CD4-positive, alpha-beta T cell (primary cell): ENCODE results near the gene GNA12. TPM values are rescaled to one million over a fixed set of nuclear protein-coding genes. Genes with fewer than 3 reads are reported as not detected.

Source experiments
- ATAC-seq: fragments of 200-7000 bp; cut with Tn5 transposase; one replicate; pipeline ENCODE4 v1.10.0; 2022; ENCODE audit warnings: mild to moderate bottlenecking; ENCODE audit not compliant: poor library complexity
- CTCF ChIA-PET: fragments of 350-600 bp; sonication (Branson Sonifier 250); formaldehyde crosslinking; loops from one replicate; lab custom pipeline; 2021; ENCODE audit warnings: antibody characterized with exemption, inconsistent platforms; lab: Charles Lee
- POLR2A ChIA-PET: fragments of 350-600 bp; sonication (Branson Sonifier 250); formaldehyde crosslinking; loops from one replicate; lab custom pipeline; 2021; ENCODE audit warnings: antibody characterized with exemption, inconsistent platforms; lab: Charles Lee
- DNase-seq, 14 experiments: peaks; one replicate each; pipeline ENCODE4 v3.0.0-alpha.2; 2013 to 2020; ENCODE audit warnings: mixed read lengths in 2 of 14
- H3K27ac ChIP-seq, 2 donors: one replicate each; pipeline versions ENCODE4 v1.5.1 to v1.7.0; 2013; ENCODE audit warnings: low read length in 2 of 2, low read depth in 1 of 2, mild to moderate bottlenecking in 1 of 2
- H3K27me3 ChIP-seq, 2 experiments: 1 replicate in 1 of 2; 2 replicates in 1 of 2; pipeline versions ENCODE4 v1.6.1 to v1.7.0; 2013; ENCODE audit warnings: low read length in 2 of 2, control low read depth in 1 of 2, mild to moderate bottlenecking in 1 of 2, moderate library complexity in 1 of 2; ENCODE audit not compliant: insufficient read depth in 2 of 2, control insufficient read depth in 1 of 2
- H3K36me3 ChIP-seq: one replicate; pipeline ENCODE4 v1.6.1; 2013; ENCODE audit warnings: low read length, control low read depth; ENCODE audit not compliant: insufficient read depth
- H3K4me1 ChIP-seq: one replicate; pipeline ENCODE4 v1.6.1; 2013; ENCODE audit warnings: low read length, control low read depth; ENCODE audit not compliant: insufficient read depth
- H3K4me3 ChIP-seq: one replicate; pipeline ENCODE4 v1.5.1; 2013; ENCODE audit warnings: mild to moderate bottlenecking, low read length, moderate library complexity
- H3K9me3 ChIP-seq, 2 experiments: 1 replicate in 1 of 2; 2 replicates in 1 of 2; pipeline versions ENCODE4 v1.6.1 to v1.7.0; 2013; ENCODE audit warnings: low read length in 2 of 2, mild to moderate bottlenecking in 2 of 2, control low read depth in 1 of 2, moderate library complexity in 1 of 2; ENCODE audit not compliant: control insufficient read depth in 1 of 2, insufficient read depth in 1 of 2
- H3K27ac Mint-ChIP-seq: one replicate; pipeline ENCODE4 v1.8.0; 2020; ENCODE audit warnings: mixed read lengths
- H3K27me3 Mint-ChIP-seq: one replicate; pipeline ENCODE4 v1.8.0; 2021; ENCODE audit warnings: mixed read lengths
- H3K36me3 Mint-ChIP-seq: one replicate; pipeline ENCODE4 v1.8.0; 2021; ENCODE audit warnings: low read depth, mixed read lengths
- H3K4me1 Mint-ChIP-seq: one replicate; pipeline ENCODE4 v1.8.0; 2021; ENCODE audit warnings: low read depth, mixed read lengths
- H3K4me3 Mint-ChIP-seq: one replicate; pipeline ENCODE4 v1.8.0; 2020; ENCODE audit warnings: mild to moderate bottlenecking, mixed read lengths
- H3K9me3 Mint-ChIP-seq: one replicate; pipeline ENCODE4 v1.8.0; 2020; ENCODE audit warnings: mixed read lengths
- CTCF ChIP-seq: fragments of 200-600 bp; IDR thresholded peaks from one replicate; pipeline ENCODE4 v1.8.0; 2022; ENCODE audit warnings: antibody characterized with exemption, mild to moderate bottlenecking
- intact Hi-C, 2 experiments: fragments of 100-400 bp; cut with DNase I in 1 of 2; cut with micrococcal nuclease in 1 of 2; formaldehyde crosslinking; loops; one replicate each; pipeline versions ENCODE4 v1.15.1 to v1.9.0; 2023 to 2025; cut with DNase I, micrococcal nuclease
- total RNA-seq, 174 experiments: library from RNA in 2 of 174; stranded (reverse) in 2 of 174; gene quantifications; one replicate each; pipeline ENCODE4 v1.2.3 and lab custom pipeline; 2021 to 2026

The GNA12 gene
- total RNA-seq, 2 experiments from 2014 or later, result 16.0 to 16.1 TPM

DNA sequence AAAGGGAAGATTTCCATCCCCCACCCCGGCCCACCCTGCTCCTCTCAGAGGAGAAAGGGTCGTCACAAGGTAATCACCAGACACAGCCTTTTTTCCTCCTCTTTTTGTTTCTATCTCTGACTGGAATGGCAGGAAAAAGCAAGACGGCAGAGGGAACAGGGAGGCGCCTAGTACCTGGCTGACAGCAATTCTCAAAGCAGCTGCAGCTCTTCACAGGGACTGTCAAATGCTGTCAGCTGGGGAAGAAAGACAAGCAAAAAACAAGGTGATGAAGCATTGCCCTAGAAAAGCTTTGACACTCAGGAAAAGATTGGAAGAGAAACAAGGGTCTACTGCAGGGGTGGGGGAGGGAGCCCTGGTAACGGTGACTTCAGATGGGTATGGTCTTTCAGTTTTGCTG lies 52.7 kb downstream of the GNA12 start:
- Histone ChIP-seq H3K27ac (no peak overlapping the region), H3K4me3 (no peak overlapping the region), H3K4me1 (no peaks in the 10 kb centered on the region), H3K36me3 (peaks cover 31% of the 10 kb centered on the region), H3K9me3 (no peaks in the 10 kb centered on the region), H3K27me3 (no peaks in the 10 kb centered on the region)
- no peaks in the 10 kb centered on the region for H3K4me1 Mint-ChIP-seq
- DNase-seq (no peak), ATAC-seq (no peak)
- H3K9me3 Mint-ChIP-seq, result no peaks in the 10 kb centered on the region
- CTCF ChIA-PET, result interaction anchor here (0.7 kb wide), 1 partner anchor 1301 kb away, joined by 3 read pairs; no protein-coding TSS in a partner anchor
- POLR2A ChIA-PET, result no interaction called here
- H3K27me3 Mint-ChIP-seq, result no peaks in the 10 kb centered on the region
- no peak for TF ChIP-seq CTCF
- peaks cover 80% of the 10 kb centered on the region for H3K36me3 Mint-ChIP-seq
- intact Hi-C loops, result no loop called here
- H3K4me3 Mint-ChIP-seq, result no peak overlapping the region
- H3K27ac Mint-ChIP-seq, result no peak overlapping the region

- intact Hi-C loops, result no loop called here
- H3K9me3 Mint-ChIP-seq, result no peaks in the 10 kb centered on the region
- ATAC-seq, result no peak
- Histone ChIP-seq H3K9me3 (no peaks in the 10 kb centered on the region), H3K36me3 (peaks cover 20% of the 10 kb centered on the region), H3K4me3 (no peak overlapping the region), H3K27ac (no peak overlapping the region), H3K27me3 (no peaks in the 10 kb centered on the region), H3K4me1 (no peaks in the 10 kb centered on the region)
- no peak overlapping the region for H3K4me3 Mint-ChIP-seq
- peaks cover 74% of the 10 kb centered on the region for H3K36me3 Mint-ChIP-seq
- ChIA-PET CTCF (no interaction called here), POLR2A (no interaction called here)
- no peak for TF ChIP-seq CTCF
- H3K27ac Mint-ChIP-seq, result no peak overlapping the region
- no peak for DNase-seq
- H3K27me3 Mint-ChIP-seq, result no peaks in the 10 kb centered on the region
- peaks cover 4% of the 10 kb centered on the region for H3K4me1 Mint-ChIP-seq
Observed at GRCh38 chr7:2787251-2787951, 56.7 kb downstream of the GNA12 start.

DNA sequence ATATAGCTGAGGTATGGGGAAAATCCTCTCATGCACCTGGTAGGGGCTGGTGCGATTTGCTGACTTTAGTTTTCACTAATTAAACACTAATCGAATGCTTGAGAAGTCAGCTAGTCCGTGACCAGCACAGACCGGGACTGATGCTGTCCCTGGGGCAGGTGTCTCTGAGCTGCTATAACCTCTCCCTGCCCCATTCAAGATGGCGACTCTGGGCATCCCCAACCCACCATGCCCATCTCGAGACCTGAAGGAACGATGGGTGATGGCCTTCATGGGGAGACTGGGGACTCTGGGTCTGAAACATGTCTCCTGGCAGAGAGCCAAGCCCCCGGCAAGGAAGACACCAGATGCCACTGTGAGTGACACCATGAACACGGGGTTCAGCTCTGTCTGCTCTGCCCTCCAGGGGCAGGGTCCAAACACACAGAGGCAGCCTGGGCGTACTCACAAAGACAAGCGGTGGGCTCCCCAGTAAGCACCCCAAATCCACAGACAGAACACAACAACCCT lies 57.4 kb downstream of the GNA12 start:
- H3K36me3 ChIP-seq, result peaks cover 15% of the 10 kb centered on the region
- intact Hi-C loops, result no loop called here
- no peak overlapping the region for H3K4me3 ChIP-seq
- H3K27ac Mint-ChIP-seq, result no peak overlapping the region
- no peaks in the 10 kb centered on the region for H3K9me3 ChIP-seq
- no peaks in the 10 kb centered on the region for H3K27me3 Mint-ChIP-seq
- ChIA-PET CTCF (no interaction called here), POLR2A (no interaction called here)
- H3K27me3 ChIP-seq, result no peaks in the 10 kb centered on the region
- no peak overlapping the region for H3K4me3 Mint-ChIP-seq
- peaks cover 70% of the 10 kb centered on the region for H3K36me3 Mint-ChIP-seq
- ATAC-seq, result no peak
- no peak for DNase-seq
- no peaks in the 10 kb centered on the region for H3K9me3 Mint-ChIP-seq
- peaks cover 4% of the 10 kb centered on the region for H3K4me1 Mint-ChIP-seq
- no peak for TF ChIP-seq CTCF
- H3K4me1 ChIP-seq, result no peaks in the 10 kb centered on the region
- no peak overlapping the region for H3K27ac ChIP-seq
